IPS DF 6.9 (cell line): ENCODE data around the gene PPP1R15B.

Experiments
- DNase-seq: peaks from one replicate; pipeline ENCODE4 v3.0.0-alpha.2; 2013; ENCODE audit warnings: low read depth, low spot score
- H3K27ac ChIP-seq: one replicate; pipeline ENCODE4 v1.5.1; 2013; ENCODE audit warnings: low read length, control low read depth
- H3K27me3 ChIP-seq: 2 replicates; pipeline ENCODE4 v1.6.1; 2013; ENCODE audit warnings: mild to moderate bottlenecking, low read length; ENCODE audit not compliant: control insufficient read depth, insufficient read depth
- H3K36me3 ChIP-seq: 2 replicates; pipeline ENCODE4 v1.6.1; 2013; ENCODE audit warnings: low read length; ENCODE audit not compliant: control insufficient read depth, insufficient read depth
- H3K4me1 ChIP-seq: 2 replicates; pipeline ENCODE4 v1.6.1; 2013; ENCODE audit warnings: low read length; ENCODE audit not compliant: control insufficient read depth, insufficient read depth
- H3K4me3 ChIP-seq: 2 replicates; pipeline ENCODE4 v1.5.1; 2013; ENCODE audit warnings: mild to moderate bottlenecking, low read length
- H3K9me3 ChIP-seq: 2 replicates; pipeline ENCODE4 v1.6.1; 2013; ENCODE audit warnings: low read length, inconsistent platforms; ENCODE audit not compliant: control insufficient read depth, insufficient read depth
- WGBS: extraction: QIAGEN DNeasy Blood & Tissue Kit; methylation state at CpG from one replicate; pipeline ENCODE4 v1.1.7; 2013; ENCODE audit warnings: mixed read lengths, missing lambda C conversion rate; ENCODE audit not compliant: insufficient read length, insufficient coverage; 5-methylcytosine and 5-hydroxymethylcytosine counted together

Gene PPP1R15B

DNA sequence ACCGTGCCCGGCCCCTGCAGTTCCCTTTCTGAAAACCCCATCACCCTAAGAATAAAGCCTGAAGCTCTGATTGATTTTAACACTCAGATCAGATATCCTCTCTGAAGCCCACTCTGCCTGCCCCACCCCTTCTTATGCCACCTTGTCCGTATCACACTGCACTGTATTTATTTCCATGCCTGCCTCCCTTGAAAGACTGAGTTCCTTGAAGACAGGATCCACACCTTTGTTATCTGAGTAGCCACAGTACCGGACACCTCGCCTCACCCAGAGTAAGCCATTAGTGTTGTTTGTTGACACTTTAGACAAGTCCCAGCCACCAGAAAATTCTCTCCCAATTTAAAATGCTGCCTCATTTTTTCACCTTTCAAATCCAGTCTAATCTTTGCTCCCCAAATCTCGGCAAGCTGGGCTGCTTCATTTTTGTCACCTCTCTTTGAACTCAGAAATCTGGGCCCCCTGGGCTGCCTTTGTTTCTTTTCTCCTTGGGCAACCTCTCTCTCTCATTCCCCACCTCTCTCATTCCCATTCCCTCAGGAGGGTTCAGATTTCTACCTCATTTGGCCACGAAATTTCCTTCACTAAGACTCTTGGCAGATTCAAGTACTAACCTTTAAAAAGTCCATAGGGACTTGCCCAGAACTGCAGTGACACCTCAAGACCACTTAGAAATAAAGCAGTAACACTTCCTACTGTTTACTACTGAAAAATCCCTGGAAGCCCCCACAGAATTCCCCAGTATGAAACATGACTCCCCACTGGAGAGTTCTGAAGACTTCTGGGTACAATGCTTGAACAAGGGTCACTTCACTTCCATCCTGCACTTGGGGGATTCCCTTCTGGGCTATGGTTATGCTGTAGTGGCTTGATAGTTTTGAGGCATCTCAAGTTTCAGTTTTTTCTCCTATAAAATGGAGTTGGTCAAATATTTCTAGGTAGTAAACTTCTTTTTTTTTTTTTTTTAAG, 8.7 kb upstream of the PPP1R15B start:
- Histone ChIP-seq H3K27me3 (no peaks in the 10 kb centered on the region), H3K4me3 (no peak overlapping the region), H3K36me3 (peaks cover 4% of the 10 kb centered on the region; the same call in 1 of the 2 replicates), H3K27ac (no peak overlapping the region), H3K9me3 (no peaks in the 10 kb centered on the region), H3K4me1 (peaks cover 3% of the 10 kb centered on the region)
- no peak for DNase-seq
- no CpG with 5 or more reads among the region's 7 CpGs for WGBS

DNA sequence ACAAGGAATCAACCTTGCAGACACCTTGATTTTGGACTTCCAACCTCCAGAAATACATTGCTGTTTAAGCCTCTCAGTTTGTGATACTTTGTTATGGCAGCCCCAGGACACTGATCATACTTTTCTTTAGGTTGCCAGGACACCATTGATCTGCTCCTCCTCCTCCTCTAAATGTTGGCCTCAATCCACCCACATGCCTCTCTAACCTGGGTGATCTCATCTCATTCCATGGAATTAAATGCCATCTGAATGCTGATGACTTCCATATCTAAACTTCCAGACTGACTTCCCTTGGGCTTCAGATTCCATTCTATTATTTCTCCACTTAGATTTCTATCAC, 7.4 kb upstream of the PPP1R15B start:
- H3K27me3 ChIP-seq, result no peaks in the 10 kb centered on the region
- H3K36me3 ChIP-seq, result no peaks in the 10 kb centered on the region
- H3K4me1 ChIP-seq, result peaks cover 3% of the 10 kb centered on the region
- H3K4me3 ChIP-seq, result no peak overlapping the region
- no peak overlapping the region for H3K27ac ChIP-seq
- no peaks in the 10 kb centered on the region for H3K9me3 ChIP-seq
- no peak for DNase-seq

DNA sequence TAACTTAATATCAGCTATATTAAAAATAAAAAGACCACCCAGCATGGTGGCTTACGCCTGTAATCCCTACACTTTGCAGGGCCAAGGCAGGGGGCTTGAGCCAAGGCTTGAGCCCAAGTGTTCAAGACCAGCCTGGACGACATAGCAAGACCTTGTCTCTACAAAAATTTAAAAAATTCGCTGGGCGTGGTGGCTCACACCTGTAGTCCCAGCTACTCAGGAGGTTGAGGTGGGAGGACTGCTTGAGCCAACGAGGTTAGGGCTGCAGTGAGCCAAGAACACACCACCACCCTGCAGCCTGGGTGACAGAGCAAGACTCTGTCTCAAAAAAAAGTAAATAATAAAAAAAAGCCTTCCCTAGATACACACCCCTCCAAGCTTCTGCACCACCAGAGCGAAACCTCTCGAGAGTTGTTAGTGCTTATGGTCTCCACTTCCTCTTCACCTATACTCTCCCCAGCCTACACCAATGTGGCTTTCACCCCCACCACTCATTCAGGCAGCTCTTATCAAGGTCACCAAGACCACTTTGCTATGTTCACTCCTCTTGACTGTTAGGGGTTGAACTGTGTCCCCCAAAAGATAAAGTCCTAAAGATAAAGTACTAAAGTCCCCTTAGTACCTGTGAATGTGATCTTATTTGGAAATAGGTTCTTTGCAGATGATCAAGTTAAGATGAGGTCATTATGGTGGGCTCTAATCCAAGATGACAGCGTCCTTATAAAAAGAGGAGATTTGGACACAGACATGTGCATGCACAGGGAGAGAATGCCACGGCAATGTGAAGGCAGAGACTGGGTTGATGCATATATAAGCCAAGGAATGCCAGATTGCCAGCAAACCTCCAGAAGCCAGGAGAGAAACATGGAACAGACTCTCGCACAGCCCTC, 6.8 kb upstream of the PPP1R15B start:
- no peaks in the 10 kb centered on the region for H3K27me3 ChIP-seq
- DNase-seq, result no peak
- no CpG with 5 or more reads among the region's 10 CpGs for WGBS
- no peaks in the 10 kb centered on the region for H3K36me3 ChIP-seq
- no peaks in the 10 kb centered on the region for H3K9me3 ChIP-seq
- no peak overlapping the region for H3K4me3 ChIP-seq
- no peak overlapping the region for H3K27ac ChIP-seq
- peaks cover 3% of the 10 kb centered on the region for H3K4me1 ChIP-seq

DNA sequence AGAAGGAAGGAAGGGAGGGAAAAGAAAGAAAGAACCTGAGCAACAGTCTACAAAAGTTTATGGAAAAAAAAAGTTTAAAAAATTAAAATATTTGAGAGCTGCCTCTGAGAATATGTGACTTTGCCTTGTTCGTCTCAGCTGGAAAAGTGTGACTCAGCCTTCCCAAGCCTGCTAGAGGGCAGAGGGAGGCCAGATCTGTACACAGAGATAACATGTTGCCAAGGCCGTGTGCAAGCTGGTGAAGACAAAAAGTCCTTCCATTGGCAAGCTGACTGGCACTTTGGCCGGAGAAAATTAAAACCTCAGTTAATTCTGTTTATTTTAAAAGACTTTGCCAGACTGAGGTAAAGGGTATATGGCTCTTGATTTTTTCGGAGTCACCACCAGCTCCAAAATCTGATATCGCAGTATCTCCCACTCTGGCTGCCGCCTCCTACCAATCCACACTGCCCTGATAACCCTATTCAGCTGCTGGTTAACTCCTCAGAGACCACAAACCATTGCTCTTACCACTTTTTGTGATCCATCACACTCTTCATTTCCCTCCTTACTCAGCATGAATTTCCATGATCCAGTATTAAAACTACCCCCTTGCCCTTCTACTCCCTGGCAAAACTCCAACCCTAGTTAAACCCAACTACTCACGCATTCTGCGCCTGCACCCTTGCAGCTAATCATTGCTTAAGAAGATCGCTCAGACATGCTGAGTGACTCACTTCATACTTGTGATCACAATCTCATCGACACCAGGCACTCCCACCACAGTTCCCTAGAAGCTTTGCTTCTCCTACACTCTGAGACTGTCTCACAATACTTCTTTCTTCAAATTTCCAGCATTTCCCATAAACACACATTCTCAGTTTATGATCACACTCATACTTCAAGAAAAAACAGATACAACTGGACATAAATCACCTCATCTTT, 5.7 kb upstream of the PPP1R15B start:
- H3K9me3 ChIP-seq, result no peaks in the 10 kb centered on the region
- H3K4me1 ChIP-seq, result peaks cover 3% of the 10 kb centered on the region
- H3K27ac ChIP-seq, result no peak overlapping the region
- no peak for DNase-seq
- H3K27me3 ChIP-seq, result no peaks in the 10 kb centered on the region
- WGBS, result no CpG with 5 or more reads among the region's 10 CpGs
- no peaks in the 10 kb centered on the region for H3K36me3 ChIP-seq
- no peak overlapping the region for H3K4me3 ChIP-seq

DNA sequence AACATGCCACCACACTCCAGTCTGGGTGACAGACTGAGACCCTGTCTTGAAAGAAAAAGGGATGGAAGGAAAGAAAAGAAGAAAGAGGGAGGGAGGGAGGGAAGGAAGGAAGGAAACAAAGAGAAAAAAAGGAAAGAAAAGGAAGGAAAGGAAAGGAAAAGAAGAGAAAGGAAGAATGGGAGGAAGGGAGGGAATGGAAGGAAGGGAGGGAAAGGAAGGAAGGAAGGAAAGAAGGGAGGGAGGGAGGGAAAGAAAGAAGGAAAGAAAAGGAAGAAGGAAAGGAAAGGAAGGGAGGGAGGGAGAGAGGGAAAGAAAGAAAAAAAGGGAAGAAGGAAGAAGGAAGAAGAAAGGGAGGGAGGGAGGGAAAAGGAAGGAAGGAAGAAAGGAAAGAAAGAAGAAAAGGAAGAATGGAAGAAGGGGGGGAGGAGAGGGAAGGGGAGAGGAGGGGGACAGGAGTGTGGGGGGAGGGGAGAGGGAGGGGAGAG, 5.0 kb upstream of the PPP1R15B start:
- H3K27me3 ChIP-seq, result no peaks in the 10 kb centered on the region
- no peaks in the 10 kb centered on the region for H3K36me3 ChIP-seq
- DNase-seq, result no peak
- H3K4me3 ChIP-seq, result no peak overlapping the region
- H3K9me3 ChIP-seq, result no peaks in the 10 kb centered on the region
- peaks cover 3% of the 10 kb centered on the region for H3K4me1 ChIP-seq
- no peak overlapping the region for H3K27ac ChIP-seq

DNA sequence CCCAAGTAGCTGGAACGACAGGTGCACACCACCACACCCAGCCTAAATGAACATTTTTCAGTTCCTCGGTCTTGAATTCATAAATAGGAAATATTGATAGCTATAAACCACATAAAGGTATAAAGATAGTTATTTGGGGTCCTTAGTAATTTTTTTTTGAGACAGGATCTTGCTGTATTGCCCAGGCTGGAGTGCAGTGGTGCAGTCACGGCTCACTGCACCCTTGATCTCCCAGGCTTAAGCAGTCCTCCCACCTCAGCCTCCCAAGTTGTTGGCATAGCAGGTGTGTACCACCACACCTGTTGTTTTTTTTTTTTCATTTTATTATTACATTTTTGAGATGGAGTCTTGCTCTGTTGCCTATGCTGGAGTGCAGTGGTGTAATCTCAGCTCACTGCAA, 3.7 kb upstream of the PPP1R15B start:
- no peaks in the 10 kb centered on the region for H3K36me3 ChIP-seq
- WGBS, result no CpG with 5 or more reads among the region's 3 CpGs
- H3K27me3 ChIP-seq, result no peaks in the 10 kb centered on the region
- DNase-seq, result no peak
- no peaks in the 10 kb centered on the region for H3K9me3 ChIP-seq
- H3K4me1 ChIP-seq, result peaks cover 3% of the 10 kb centered on the region
- no peak overlapping the region for H3K4me3 ChIP-seq
- H3K27ac ChIP-seq, result no peak overlapping the region

DNA sequence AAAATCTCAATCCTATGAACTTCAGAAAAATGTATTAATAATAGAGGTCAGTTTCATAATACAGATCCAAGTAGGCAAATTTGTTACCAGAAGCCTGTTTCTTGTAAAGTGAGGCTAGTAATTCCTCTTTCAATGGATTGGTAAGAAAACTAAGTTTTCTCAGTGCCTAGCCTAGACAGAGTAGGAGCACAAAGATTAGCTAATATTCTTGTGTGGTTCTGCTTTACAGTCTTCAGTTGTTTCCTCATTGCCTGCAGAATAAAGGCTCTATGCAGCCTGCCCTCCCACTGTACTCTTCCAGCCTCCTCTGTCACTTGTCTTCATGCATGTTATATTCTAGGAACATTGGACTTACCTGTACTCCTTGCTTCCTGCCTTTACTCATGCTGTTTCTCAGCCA, 2.4 kb upstream of the PPP1R15B start:
- Histone ChIP-seq H3K4me3 (no peak overlapping the region), H3K9me3 (no peaks in the 10 kb centered on the region), H3K27ac (no peak overlapping the region), H3K36me3 (no peaks in the 10 kb centered on the region), H3K27me3 (no peaks in the 10 kb centered on the region), H3K4me1 (no peaks in the 10 kb centered on the region; the same call in 1 of the 2 replicates)
- DNase-seq, result no peak

DNA sequence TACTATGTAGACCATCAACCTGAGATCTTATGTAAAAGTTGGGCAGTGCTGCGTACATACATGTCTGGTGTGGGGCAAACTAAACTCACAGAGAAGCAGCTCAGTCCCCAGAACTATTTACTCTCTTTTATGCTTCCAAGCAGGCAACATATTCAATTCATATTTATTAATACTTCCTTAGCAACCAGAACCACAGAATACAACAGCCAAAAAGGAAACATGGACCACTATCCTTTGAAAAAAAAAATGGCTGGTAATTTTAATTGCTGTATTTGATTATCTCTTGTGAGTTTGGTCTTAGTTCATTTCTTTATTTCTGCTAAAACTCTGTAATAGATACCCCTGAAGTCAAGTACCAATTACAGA, 1.5 kb upstream of the PPP1R15B start:
- H3K36me3 ChIP-seq, result no peaks in the 10 kb centered on the region
- DNase-seq, result no peak
- H3K4me3 ChIP-seq, result no peak overlapping the region
- no peaks in the 10 kb centered on the region; the same call in 1 of the 2 replicates for H3K4me1 ChIP-seq
- no peaks in the 10 kb centered on the region for H3K9me3 ChIP-seq
- H3K27me3 ChIP-seq, result no peaks in the 10 kb centered on the region
- H3K27ac ChIP-seq, result no peak overlapping the region
- no CpG with 5 or more reads among the region's 1 CpG for WGBS

DNA sequence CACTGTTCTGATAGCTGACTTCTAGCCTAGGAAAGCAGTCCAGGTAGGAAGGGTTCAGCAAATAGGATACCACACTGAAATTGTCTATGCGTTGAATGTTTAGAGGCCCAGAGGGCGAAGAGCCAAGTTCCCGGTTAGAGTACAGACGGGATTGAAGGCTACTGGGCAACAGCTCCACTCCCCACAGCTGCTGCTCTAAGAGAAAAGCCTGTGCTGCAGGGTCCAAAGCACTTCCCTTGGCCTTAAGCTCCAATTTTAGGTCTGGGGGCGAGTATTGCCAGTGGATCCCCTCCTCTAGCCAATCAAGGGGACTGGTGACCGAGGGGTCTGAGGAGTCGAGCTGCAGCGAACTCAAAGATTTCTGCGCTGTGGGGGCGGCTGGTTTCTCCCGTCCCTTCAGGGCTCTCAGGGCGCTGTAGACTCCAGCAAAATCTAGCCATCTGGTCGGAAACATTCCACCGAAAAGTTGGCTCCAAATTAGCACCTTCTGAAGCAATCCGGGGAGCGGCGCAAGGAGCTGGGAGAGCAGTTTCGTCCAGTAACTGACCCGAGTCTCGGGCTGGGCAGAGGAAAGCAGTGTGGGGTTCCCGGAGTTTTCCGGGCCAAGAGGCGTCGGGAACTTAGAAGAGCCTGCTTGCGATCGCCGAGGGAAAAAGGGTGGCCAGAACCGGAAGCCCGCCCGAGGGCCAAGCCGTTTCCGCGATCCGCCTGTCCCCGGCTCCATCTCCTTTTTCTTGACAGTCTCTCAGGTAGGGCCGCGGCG, 748 bp downstream of the PPP1R15B start:
- Histone ChIP-seq H3K36me3 (no peaks in the 10 kb centered on the region; the same call in 1 of the 2 replicates), H3K27ac (no peak overlapping the region), H3K4me3 (peak overlapping the region; percentile 52), H3K27me3 (no peaks in the 10 kb centered on the region), H3K9me3 (no peaks in the 10 kb centered on the region), H3K4me1 (no peaks in the 10 kb centered on the region)
- WGBS, result no CpG with 5 or more reads among the region's 38 CpGs
- DNase-seq, result no peak
